HEK293 (cell line): ENCODE results near the gene PARPBP.
"Not testable (repeated sequence)": the region's sequence is repeated elsewhere in the genome, so short reads cannot be mapped to it uniquely, and the experiment has no call there.

Experiments used
- ZNF544 ChIP-seq: fragments of 450-650 bp; formaldehyde crosslinking; IDR thresholded peaks from 2 replicates; pipeline ENCODE4 v1.5.0; 2017; ENCODE audit warnings: missing biosample characterization, missing genetic modification characterization
- TF ChIP-seq, protein P1 (sequence below): fragments of 450-650 bp; formaldehyde crosslinking; IDR thresholded peaks from 2 replicates; pipeline ENCODE4 v1.5.1; 2016; ENCODE audit warnings: missing biosample characterization, missing genetic modification characterization
- TF ChIP-seq, protein P2 (sequence below): fragments of 450-650 bp; formaldehyde crosslinking; IDR thresholded peaks from 2 replicates; pipeline ENCODE4 v1.5.1; 2016; ENCODE audit warnings: missing biosample characterization, missing genetic modification characterization

DNA sequence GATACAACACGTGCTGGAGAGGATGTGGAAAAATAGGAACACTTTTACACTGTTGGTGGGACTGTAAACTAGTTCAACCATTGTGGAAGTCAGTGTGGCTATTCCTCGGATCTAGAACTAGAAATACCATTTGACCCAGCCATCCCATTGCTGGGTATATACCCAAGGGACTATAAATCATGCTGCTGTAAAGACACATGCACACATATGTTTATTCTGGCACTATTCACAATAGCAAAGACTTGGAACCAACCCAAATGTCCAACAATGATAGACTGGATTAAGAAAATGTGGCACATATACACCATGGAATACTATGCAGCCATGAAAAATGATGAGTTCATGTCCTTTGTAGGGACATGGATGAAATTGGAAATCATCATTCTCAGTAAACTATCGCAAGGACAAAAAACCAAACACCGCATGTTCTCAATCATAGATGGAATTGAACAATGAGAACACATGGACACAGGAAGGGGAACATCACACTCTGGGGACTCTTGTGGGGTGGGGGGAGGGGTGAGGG lies 27.1 kb downstream of the PARPBP start:
- TF ChIP-seq, protein P1, sequence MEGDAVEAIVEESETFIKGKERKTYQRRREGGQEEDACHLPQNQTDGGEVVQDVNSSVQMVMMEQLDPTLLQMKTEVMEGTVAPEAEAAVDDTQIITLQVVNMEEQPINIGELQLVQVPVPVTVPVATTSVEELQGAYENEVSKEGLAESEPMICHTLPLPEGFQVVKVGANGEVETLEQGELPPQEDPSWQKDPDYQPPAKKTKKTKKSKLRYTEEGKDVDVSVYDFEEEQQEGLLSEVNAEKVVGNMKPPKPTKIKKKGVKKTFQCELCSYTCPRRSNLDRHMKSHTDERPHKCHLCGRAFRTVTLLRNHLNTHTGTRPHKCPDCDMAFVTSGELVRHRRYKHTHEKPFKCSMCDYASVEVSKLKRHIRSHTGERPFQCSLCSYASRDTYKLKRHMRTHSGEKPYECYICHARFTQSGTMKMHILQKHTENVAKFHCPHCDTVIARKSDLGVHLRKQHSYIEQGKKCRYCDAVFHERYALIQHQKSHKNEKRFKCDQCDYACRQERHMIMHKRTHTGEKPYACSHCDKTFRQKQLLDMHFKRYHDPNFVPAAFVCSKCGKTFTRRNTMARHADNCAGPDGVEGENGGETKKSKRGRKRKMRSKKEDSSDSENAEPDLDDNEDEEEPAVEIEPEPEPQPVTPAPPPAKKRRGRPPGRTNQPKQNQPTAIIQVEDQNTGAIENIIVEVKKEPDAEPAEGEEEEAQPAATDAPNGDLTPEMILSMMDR: not testable (repeated sequence)
- TF ChIP-seq ZNF544 (tag by site-specific recombination): not testable (repeated sequence)
- TF ChIP-seq, protein P2, sequence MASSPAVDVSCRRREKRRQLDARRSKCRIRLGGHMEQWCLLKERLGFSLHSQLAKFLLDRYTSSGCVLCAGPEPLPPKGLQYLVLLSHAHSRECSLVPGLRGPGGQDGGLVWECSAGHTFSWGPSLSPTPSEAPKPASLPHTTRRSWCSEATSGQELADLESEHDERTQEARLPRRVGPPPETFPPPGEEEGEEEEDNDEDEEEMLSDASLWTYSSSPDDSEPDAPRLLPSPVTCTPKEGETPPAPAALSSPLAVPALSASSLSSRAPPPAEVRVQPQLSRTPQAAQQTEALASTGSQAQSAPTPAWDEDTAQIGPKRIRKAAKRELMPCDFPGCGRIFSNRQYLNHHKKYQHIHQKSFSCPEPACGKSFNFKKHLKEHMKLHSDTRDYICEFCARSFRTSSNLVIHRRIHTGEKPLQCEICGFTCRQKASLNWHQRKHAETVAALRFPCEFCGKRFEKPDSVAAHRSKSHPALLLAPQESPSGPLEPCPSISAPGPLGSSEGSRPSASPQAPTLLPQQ (tag by site-specific recombination): not testable (repeated sequence)
